Mesodermal cell (in vitro differentiated cells): ENCODE results near the gene HLCS.

Experiments
- H3K27ac ChIP-seq: 2 replicates; pipeline ENCODE4 v1.7.0; 2013; ENCODE audit warnings: mild to moderate bottlenecking, low read depth, low read length, moderate library complexity; ENCODE audit not compliant: severe bottlenecking
- H3K36me3 ChIP-seq: 2 replicates; pipeline ENCODE4 v1.7.1; 2013; ENCODE audit warnings: mild to moderate bottlenecking, low read length, moderate library complexity; ENCODE audit not compliant: control insufficient read depth, insufficient read depth
- H3K4me1 ChIP-seq: one replicate; pipeline ENCODE4 v1.7.1; 2013; ENCODE audit warnings: mild to moderate bottlenecking, low read length; ENCODE audit not compliant: insufficient read depth, control insufficient read depth, poor library complexity, severe bottlenecking
- H3K4me3 ChIP-seq: 2 replicates; pipeline ENCODE4 v1.7.0; 2013; ENCODE audit warnings: low read length, control low read depth, mild to moderate bottlenecking; ENCODE audit not compliant: insufficient read depth, poor library complexity, severe bottlenecking; ENCODE audit errors: extremely low read depth
- H3K9me3 ChIP-seq: 2 replicates; pipeline ENCODE4 v1.7.1; 2013; ENCODE audit warnings: mild to moderate bottlenecking, low read length, moderate library complexity; ENCODE audit not compliant: control insufficient read depth
- WGBS, 2 experiments: methylation state at CpG; one replicate each; pipeline ENCODE4 v1.1.5; 2013; ENCODE audit warnings: missing lambda C conversion rate in 2 of 2; ENCODE audit not compliant: insufficient coverage in 2 of 2; 5-methylcytosine and 5-hydroxymethylcytosine counted together

Gene HLCS

DNA sequence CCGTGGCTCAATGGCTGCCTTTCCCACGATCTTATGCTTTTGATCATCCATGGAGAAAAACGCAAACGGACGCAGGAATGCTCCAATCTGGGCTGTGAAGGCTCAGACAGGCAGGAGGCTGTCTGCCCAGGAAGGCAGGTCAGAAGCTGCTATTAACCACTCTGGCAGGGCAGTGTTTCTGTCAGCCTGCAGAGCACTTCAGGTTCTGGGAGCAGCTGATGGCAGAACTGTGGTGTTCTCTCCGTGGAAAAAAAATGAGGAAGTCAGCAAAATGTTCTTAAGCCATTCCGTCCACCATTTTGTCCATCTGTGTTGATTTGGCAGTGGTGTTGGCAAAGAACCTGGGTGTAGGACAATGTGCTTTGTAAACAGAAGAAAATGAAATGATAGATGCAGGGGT lies 175.9 kb downstream of the HLCS start:
- no peaks in the 10 kb centered on the region for H3K4me1 ChIP-seq
- H3K9me3 ChIP-seq = no peaks in the 10 kb centered on the region
- no peak overlapping the region for H3K4me3 ChIP-seq
- no peak overlapping the region for H3K27ac ChIP-seq
- WGBS, 2 experiments = 87 to 92% methylated on average over 7 of the region's 7 CpGs
- H3K36me3 ChIP-seq = no peaks in the 10 kb centered on the region

- Histone ChIP-seq H3K4me1 (peaks cover 8% of the 10 kb centered on the region), H3K4me3 (no peak overlapping the region), H3K9me3 (no peaks in the 10 kb centered on the region), H3K27ac (no peak overlapping the region), H3K36me3 (no peaks in the 10 kb centered on the region)
- 93% methylated on average over 9 to 12 of the region's 12 CpGs for WGBS, 2 experiments
Observed at GRCh38 chr21:36788120-36788638, 178.3 kb downstream of the HLCS start.

- Histone ChIP-seq H3K27ac (no peak overlapping the region), H3K4me1 (peaks cover 8% of the 10 kb centered on the region), H3K9me3 (no peaks in the 10 kb centered on the region), H3K4me3 (no peak overlapping the region), H3K36me3 (no peaks in the 10 kb centered on the region)
- WGBS, 2 experiments = 94 to 100% methylated on average over 1 to 2 of the region's 4 CpGs
Observed at GRCh38 chr21:36786186-36786585, 180.3 kb downstream of the HLCS start.

DNA sequence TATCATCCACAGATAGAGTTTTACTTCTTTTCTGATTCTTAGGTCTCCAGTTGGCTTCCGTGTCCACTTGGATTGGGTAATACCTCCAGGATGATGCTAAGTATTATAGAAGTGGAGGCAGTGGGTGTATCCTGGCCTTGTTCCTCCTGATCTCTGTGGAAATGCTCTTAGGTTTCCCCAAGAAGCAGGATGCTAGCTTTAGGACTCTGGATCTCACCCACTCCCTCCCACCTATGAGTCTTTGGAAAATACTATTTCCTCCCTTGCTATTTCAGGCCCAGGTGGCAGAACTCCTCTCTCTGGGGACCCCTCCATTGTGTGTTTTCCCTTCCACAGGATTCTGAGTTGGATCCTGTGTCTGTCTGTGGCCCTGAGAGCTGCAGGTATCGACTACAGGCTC lies 180.9 kb downstream of the HLCS start:
- WGBS, 2 experiments = 83 to 91% methylated on average over 1 of the region's 2 CpGs
- Histone ChIP-seq H3K36me3 (no peaks in the 10 kb centered on the region), H3K4me1 (peaks cover 8% of the 10 kb centered on the region), H3K27ac (no peak overlapping the region), H3K9me3 (no peaks in the 10 kb centered on the region), H3K4me3 (no peak overlapping the region)

DNA sequence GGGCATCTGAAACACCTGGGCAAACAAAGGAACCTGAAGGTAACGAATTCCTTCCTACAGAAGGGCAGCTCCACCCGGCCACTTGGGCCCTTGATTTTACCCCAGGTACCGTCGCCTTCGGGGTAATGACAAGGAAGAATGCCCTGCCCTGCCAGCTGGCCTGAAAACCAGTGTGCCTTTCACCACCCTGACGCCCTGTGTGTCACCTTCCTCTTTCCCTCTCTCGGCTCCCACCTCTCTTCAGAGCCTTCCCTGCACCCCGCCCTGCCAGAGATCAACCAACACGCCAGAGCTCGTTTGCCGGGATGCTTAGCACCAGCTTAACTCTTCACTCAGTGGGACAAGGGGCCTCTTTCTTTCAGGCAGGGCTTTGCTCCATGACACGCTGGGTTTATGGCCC lies 181.5 kb downstream of the HLCS start:
- WGBS, 2 experiments = 86 to 91% methylated on average over 11 to 12 of the region's 12 CpGs
- Histone ChIP-seq H3K4me1 (peaks cover 8% of the 10 kb centered on the region), H3K4me3 (no peak overlapping the region), H3K9me3 (peaks cover 1% of the 10 kb centered on the region), H3K27ac (no peak overlapping the region), H3K36me3 (no peaks in the 10 kb centered on the region)

DNA sequence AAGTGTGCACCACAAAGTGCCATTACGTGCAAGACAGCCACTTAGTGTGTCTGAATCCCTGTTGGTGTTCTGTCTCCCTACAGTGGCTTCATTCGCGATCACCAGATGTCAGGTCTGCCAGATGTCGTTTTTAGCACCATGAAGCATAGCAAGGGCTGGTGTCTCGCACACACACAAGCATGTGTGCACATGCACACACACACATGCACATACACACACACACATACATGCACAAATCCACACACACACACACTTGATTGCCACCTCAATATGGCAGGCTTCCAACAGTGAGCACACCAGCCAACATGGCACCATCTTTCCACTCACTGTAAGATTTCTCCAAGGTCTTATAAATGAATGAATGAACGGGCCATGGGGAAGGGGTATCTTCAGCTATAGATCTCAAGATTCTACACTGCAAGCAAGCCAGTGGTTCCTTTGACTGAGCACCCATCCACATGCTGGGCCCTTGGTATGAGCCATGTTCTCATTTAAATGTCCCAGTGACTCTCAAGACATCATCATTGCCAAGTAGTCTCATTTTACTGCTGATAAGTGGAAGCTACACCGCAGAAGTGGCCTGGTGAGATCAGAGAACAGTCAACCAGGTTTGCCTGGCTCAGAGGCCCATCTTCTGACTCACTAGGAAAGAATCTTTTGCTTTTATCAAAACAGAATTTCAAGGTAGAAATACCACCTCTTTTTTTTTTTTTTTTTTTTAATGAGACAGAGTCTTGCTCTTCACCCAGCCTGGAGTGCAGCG lies 182.7 kb downstream of the HLCS start:
- 87% methylated on average over 6 to 7 of the region's 8 CpGs for WGBS, 2 experiments
- Histone ChIP-seq H3K9me3 (peaks cover 5% of the 10 kb centered on the region), H3K27ac (peak overlapping the region; percentile 16), H3K4me3 (no peak overlapping the region), H3K36me3 (no peaks in the 10 kb centered on the region), H3K4me1 (peaks cover 8% of the 10 kb centered on the region)

DNA sequence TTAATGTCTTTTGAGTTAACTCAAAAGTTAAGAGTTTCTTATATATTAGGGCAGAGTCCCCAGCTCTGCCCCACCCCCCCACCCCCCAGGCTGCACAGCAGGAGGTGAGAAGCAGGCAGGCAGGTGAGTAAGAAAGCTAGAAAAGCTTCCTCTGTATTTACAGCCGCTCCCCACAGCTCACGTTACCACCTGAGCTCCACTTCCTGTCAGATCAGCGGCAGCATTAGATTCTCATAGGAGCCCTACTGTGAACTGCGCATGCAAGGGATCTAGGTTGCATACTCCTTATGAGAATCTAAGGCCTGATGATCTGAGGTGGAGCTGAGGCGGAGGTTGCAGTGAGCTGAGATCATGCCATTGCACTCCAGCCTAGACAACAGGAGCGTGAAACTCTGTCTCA lies 185.6 kb downstream of the HLCS start:
- H3K4me3 ChIP-seq = no peak overlapping the region
- peaks cover 5% of the 10 kb centered on the region for H3K9me3 ChIP-seq
- peaks cover 11% of the 10 kb centered on the region for H3K4me1 ChIP-seq
- no peaks in the 10 kb centered on the region for H3K36me3 ChIP-seq
- 83 to 89% methylated on average over 4 to 5 of the region's 6 CpGs for WGBS, 2 experiments
- no peak overlapping the region for H3K27ac ChIP-seq

DNA sequence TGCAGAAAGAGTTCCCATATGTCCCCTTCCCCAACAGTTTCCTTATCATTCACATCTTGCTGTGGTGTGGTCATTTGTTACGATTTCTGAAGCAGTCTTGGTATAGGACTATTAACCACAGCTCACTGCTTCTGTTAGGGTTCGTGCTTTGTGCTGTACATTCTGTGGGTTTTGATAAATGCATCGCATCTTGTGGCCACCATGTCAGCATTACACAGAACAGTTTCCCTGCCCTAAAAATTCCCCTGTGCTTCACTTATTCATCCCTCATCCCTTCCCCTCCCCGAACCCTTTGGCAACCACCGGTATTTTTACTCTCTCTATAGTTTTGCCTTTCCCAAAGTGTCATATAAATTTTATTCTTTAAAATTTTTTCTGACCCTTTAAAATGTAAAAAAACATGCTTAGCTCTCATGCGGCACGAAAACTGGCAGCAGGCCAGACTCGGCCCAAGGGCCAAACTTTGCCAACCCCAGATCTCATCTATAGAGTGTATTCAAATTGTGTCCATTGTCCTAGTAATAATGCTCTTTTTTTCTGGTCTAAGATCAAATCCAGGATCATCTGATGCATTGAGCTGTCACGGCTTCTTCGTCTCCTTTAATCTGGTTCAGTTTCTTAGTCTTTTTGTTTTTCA lies 189.4 kb downstream of the HLCS start:
- Histone ChIP-seq H3K4me1 (peaks cover 2% of the 10 kb centered on the region), H3K4me3 (no peak overlapping the region), H3K36me3 (no peaks in the 10 kb centered on the region), H3K27ac (no peak overlapping the region), H3K9me3 (peaks cover 5% of the 10 kb centered on the region)
- WGBS, 2 experiments = 58 to 95% methylated on average over 2 to 9 of the region's 10 CpGs

GRCh38 chr21:36773995-36774394 lies 192.5 kb downstream of the HLCS start:
- Histone ChIP-seq H3K4me1 (peaks cover 2% of the 10 kb centered on the region), H3K27ac (no peak overlapping the region), H3K4me3 (no peak overlapping the region), H3K36me3 (no peaks in the 10 kb centered on the region), H3K9me3 (no peaks in the 10 kb centered on the region)
- 88 to 93% methylated on average over 6 to 8 of the region's 8 CpGs for WGBS, 2 experiments

- no peak overlapping the region for H3K27ac ChIP-seq
- H3K36me3 ChIP-seq = no peaks in the 10 kb centered on the region
- no peak overlapping the region for H3K4me3 ChIP-seq
- H3K4me1 ChIP-seq = peaks cover 2% of the 10 kb centered on the region
- 98 to 100% methylated on average over 4 to 5 of the region's 5 CpGs for WGBS, 2 experiments
- H3K9me3 ChIP-seq = no peaks in the 10 kb centered on the region
Observed at GRCh38 chr21:36773117-36773516, 193.4 kb downstream of the HLCS start.
